ENCODE results near the gene P4HA2. TPM values are rescaled to one million over a fixed set of nuclear protein-coding genes. Genes with fewer than 3 reads are reported as not detected.

P4HA2 gene
- total and polyA plus RNA-seq, 2 donors (not counting 3 experiments of a cell fraction or from before 2014, with no cell fraction given): 37.6 to 58.7 TPM

GRCh38 chr5:132198571-132198970, 29.1 kb downstream of the P4HA2 start:
- Histone ChIP-seq H2AFZ (ENCODE audit: low read depth, low read length) (no peak overlapping the region), H3K27me3 (ENCODE audit: control insufficient read depth in 2 of 2, insufficient read depth in 2 of 2, low read length in 2 of 2) (no peaks in the 10 kb centered on the region), H3K9ac (replicated peaks; ENCODE audit: extremely low read depth, insufficient read depth, low read length) (no peak overlapping the region), H4K20me1 (replicated peaks; ENCODE audit: control insufficient read depth, extremely low read depth, insufficient read depth, low read length) (no peaks in the 10 kb centered on the region), H3K79me2 (ENCODE audit: control insufficient read depth, insufficient read depth, low read length) (no peaks in the 10 kb centered on the region), H3K4me3 (replicated peaks in 1 of 3; ENCODE audit: insufficient read depth in 1 of 3, low read depth in 1 of 3, low read length in 3 of 3) (no peak overlapping the region), H3K9me1 (replicated peaks; ENCODE audit: control insufficient read depth, extremely low read depth, insufficient read depth, low read length) (no peaks in the 10 kb centered on the region), H3K4me1 (ENCODE audit: control insufficient read depth, extremely low read depth, insufficient read depth, low read length) (no peaks in the 10 kb centered on the region), H3K4me2 (ENCODE audit: insufficient read depth, low read length) (no peak overlapping the region), H3K36me3 (ENCODE audit: control insufficient read depth in 2 of 2, extremely low read depth in 1 of 2, insufficient read depth in 2 of 2, low read length in 2 of 2) (peaks cover 0 to 6% of the 10 kb centered on the region in 2 experiments), H3K9me3 (replicated peaks; ENCODE audit: control insufficient read depth, insufficient read depth, low read length) (no peaks in the 10 kb centered on the region), H3K27ac (ENCODE audit: insufficient read depth, low read depth, low read length) (no peak overlapping the region)
- intact Hi-C loops (cut with micrococcal nuclease) (no loop called here), dilution Hi-C loops (cut with MboI; ENCODE audit: extremely low pct_ligation_motif_present, low sequenced_read_pairs) (no loop called here)
- BruUV-seq (replicated peaks): no TSS peak
- DNase-seq (ENCODE audit: low read depth, low spot score) (no peak), FAIRE-seq (no peak)
- TF ChIP-seq EZH2 (IDR thresholded peaks at IDR 0.05; ENCODE audit: borderline replicate concordance, low read depth, low read length, severe bottlenecking) (no peak), JUN (IDR thresholded peaks at IDR 0.05; ENCODE audit: borderline replicate concordance, insufficient read depth, insufficient read length, low read depth) (no peak), GATA2 (IDR thresholded peaks at IDR 0.05; ENCODE audit: insufficient read depth, insufficient read length, low read depth, low read length) (no peak), MAX (IDR thresholded peaks at IDR 0.05; ENCODE audit: insufficient read depth, insufficient read length) (no peak), POLR2AphosphoS5 (IDR thresholded peaks at IDR 0.05; ENCODE audit: insufficient read depth, low read depth, low read length) (no peak), FOS (IDR thresholded peaks at IDR 0.05; ENCODE audit: borderline replicate concordance, insufficient read depth, low read length) (no peak), MYC (IDR thresholded peaks at IDR 0.05; ENCODE audit: low read depth, low read length) (no peak), POLR2A (IDR thresholded peaks at IDR 0.05; ENCODE audit: low read depth, low read length) (no peak)
- TF ChIP-seq, protein P1, sequence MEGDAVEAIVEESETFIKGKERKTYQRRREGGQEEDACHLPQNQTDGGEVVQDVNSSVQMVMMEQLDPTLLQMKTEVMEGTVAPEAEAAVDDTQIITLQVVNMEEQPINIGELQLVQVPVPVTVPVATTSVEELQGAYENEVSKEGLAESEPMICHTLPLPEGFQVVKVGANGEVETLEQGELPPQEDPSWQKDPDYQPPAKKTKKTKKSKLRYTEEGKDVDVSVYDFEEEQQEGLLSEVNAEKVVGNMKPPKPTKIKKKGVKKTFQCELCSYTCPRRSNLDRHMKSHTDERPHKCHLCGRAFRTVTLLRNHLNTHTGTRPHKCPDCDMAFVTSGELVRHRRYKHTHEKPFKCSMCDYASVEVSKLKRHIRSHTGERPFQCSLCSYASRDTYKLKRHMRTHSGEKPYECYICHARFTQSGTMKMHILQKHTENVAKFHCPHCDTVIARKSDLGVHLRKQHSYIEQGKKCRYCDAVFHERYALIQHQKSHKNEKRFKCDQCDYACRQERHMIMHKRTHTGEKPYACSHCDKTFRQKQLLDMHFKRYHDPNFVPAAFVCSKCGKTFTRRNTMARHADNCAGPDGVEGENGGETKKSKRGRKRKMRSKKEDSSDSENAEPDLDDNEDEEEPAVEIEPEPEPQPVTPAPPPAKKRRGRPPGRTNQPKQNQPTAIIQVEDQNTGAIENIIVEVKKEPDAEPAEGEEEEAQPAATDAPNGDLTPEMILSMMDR (IDR thresholded peaks at IDR 0.05; ENCODE audit: extremely low read depth in 1 of 2, insufficient read depth in 1 of 2, low read depth in 1 of 2, low read length in 2 of 2): no peak
- ChIA-PET POLR2A (no interaction called here), CTCF (interaction anchor here (1.6 to 4.7 kb wide), 2 partner anchors 9 to 19 kb away, joined by 5 to 21 read pairs; no protein-coding TSS in a partner anchor)

Measured in endothelial cell of umbilical vein (primary cell).